Smooth muscle cell (in vitro differentiated cells): ENCODE data around the gene KLF7. TPM values are rescaled to one million over a fixed set of nuclear protein-coding genes. Genes with fewer than 3 reads are reported as not detected.
"Not testable (repeated sequence)": the region's sequence is repeated elsewhere in the genome, so short reads cannot be mapped to it uniquely, and the experiment has no call there.

Experiments used
- DNase-seq: peaks from one replicate; lab custom pipeline; 2025; ENCODE audit not compliant: unreplicated experiment; lab: John Stamatoyannopoulos, UW
- H2AFZ ChIP-seq: fragments of 200-600 bp; sonication (generic); 2 replicates; pipeline ENCODE4 v1.6.0; 2016; ENCODE audit warnings: antibody characterized with exemption, low read depth, mild to moderate bottlenecking
- H3F3A ChIP-seq: fragments of 200-600 bp; sonication (generic); 2 replicates; pipeline ENCODE4 v1.6.0; 2017; ENCODE audit warnings: antibody characterized with exemption, low read depth
- H3K27ac ChIP-seq: fragments of 200-600 bp; sonication (generic); 2 replicates; pipeline ENCODE4 v1.5.1; 2016; ENCODE audit warnings: low read depth, mild to moderate bottlenecking
- H3K27me3 ChIP-seq: fragments of 200-600 bp; sonication (generic); 2 replicates; pipeline ENCODE4 v1.6.1; 2016; ENCODE audit warnings: low read depth, mild to moderate bottlenecking
- H3K36me3 ChIP-seq: fragments of 200-600 bp; sonication (generic); 2 replicates; pipeline ENCODE4 v1.5.1; 2016; ENCODE audit warnings: low read depth
- H3K4me1 ChIP-seq: fragments of 200-600 bp; sonication (generic); 2 replicates; pipeline ENCODE4 v1.5.1; 2016; ENCODE audit warnings: low read depth
- H3K4me2 ChIP-seq: fragments of 200-600 bp; sonication (generic); 2 replicates; pipeline ENCODE4 v1.6.0; 2016; ENCODE audit warnings: mild to moderate bottlenecking
- H3K4me3 ChIP-seq: fragments of 200-600 bp; sonication (generic); 2 replicates; pipeline ENCODE4 v1.5.1; 2016; ENCODE audit warnings: mild to moderate bottlenecking
- H3K79me2 ChIP-seq: fragments of 200-600 bp; sonication (generic); 2 replicates; pipeline ENCODE4 v1.6.0; 2016; ENCODE audit warnings: low read depth, mild to moderate bottlenecking
- H3K9ac ChIP-seq: fragments of 200-600 bp; sonication (generic); 2 replicates; pipeline ENCODE4 v1.6.0; 2016; ENCODE audit warnings: low read depth
- H3K9me3 ChIP-seq: fragments of 200-600 bp; sonication (generic); replicated peaks from 2 replicates; pipeline ENCODE4 v1.5.1; 2016; ENCODE audit warnings: low read depth
- H4K20me1 ChIP-seq: fragments of 200-600 bp; sonication (generic); 2 replicates; pipeline ENCODE4 v1.6.0; 2016; ENCODE audit warnings: low read depth
- CTCF ChIP-seq: fragments of 200-600 bp; sonication (generic); IDR thresholded peaks from 2 replicates; pipeline ENCODE4 v1.5.1; 2017; ENCODE audit warnings: borderline replicate concordance, mild to moderate bottlenecking, antibody characterized with exemption; ENCODE audit not compliant: insufficient read depth, poor library complexity, severe bottlenecking
- WGBS: methylation state at CpG from one replicate; pipeline ENCODE4 v1.1.7; 2016; ENCODE audit warnings: low lambda C conversion rate; 5-methylcytosine and 5-hydroxymethylcytosine counted together
- polyA plus RNA-seq: library from polyadenylated mRNA; unstranded; fragments of >200 nt; fragmentation: Nextera tagmentation; extraction: Ambion mirVana; gene quantifications from 2 replicates; pipeline ENCODE4 v1.2.1, GENCODE V29; 2016
- total RNA-seq: library from RNA; depleted of rRNA; stranded (reverse); fragments of >200 nt; gene quantifications from 2 replicates; pipeline ENCODE4 v1.2.3, GENCODE V29; 2014

The KLF7 gene
- total and polyA plus RNA-seq, 2 experiments from 2014 or later: 12.7 to 27.6 TPM

GRCh38 chr2:207039225-207039624, 126.5 kb downstream of the KLF7 start:
- TF ChIP-seq CTCF: no peak
- no peak for DNase-seq
- H2AFZ ChIP-seq: no peak overlapping the region
- no peaks in the 10 kb centered on the region for H3K9me3 ChIP-seq
- H3K27me3 ChIP-seq: no peaks in the 10 kb centered on the region
- no peak overlapping the region for H3K4me2 ChIP-seq
- H4K20me1 ChIP-seq: no peaks in the 10 kb centered on the region
- peaks cover 27% of the 10 kb centered on the region for H3K4me1 ChIP-seq
- WGBS: 83% methylated on average over 4 of the region's 4 CpGs
- no peaks in the 10 kb centered on the region for H3F3A ChIP-seq
- H3K27ac ChIP-seq: no peak overlapping the region
- H3K9ac ChIP-seq: no peak overlapping the region
- no peaks in the 10 kb centered on the region for H3K79me2 ChIP-seq
- H3K36me3 ChIP-seq: no peaks in the 10 kb centered on the region
- no peak overlapping the region for H3K4me3 ChIP-seq

- Histone ChIP-seq H4K20me1 (no peaks in the 10 kb centered on the region), H3K9me3 (no peaks in the 10 kb centered on the region), H3K4me1 (peaks cover 27% of the 10 kb centered on the region), H3F3A (no peaks in the 10 kb centered on the region), H3K4me3 (no peak overlapping the region), H3K27ac (no peak overlapping the region), H3K9ac (no peak overlapping the region), H3K4me2 (no peak overlapping the region), H3K36me3 (no peaks in the 10 kb centered on the region), H2AFZ (no peak overlapping the region), H3K79me2 (no peaks in the 10 kb centered on the region), H3K27me3 (no peaks in the 10 kb centered on the region)
- no peak for TF ChIP-seq CTCF
- DNase-seq: no peak
- WGBS: 94% methylated on average over 2 of the region's 2 CpGs
Observed at GRCh38 chr2:207038299-207038698, 127.4 kb downstream of the KLF7 start.

- H3K27me3 ChIP-seq: no peaks in the 10 kb centered on the region
- no peak for DNase-seq
- H3K9ac ChIP-seq: no peak overlapping the region
- no peaks in the 10 kb centered on the region for H3K36me3 ChIP-seq
- no peak overlapping the region for H3K4me3 ChIP-seq
- no peaks in the 10 kb centered on the region for H3K9me3 ChIP-seq
- no peak overlapping the region for H3K4me2 ChIP-seq
- no peak overlapping the region for H3K27ac ChIP-seq
- no peaks in the 10 kb centered on the region for H3K79me2 ChIP-seq
- H2AFZ ChIP-seq: no peak overlapping the region
- no peaks in the 10 kb centered on the region for H4K20me1 ChIP-seq
- 68% methylated on average over 7 of the region's 7 CpGs for WGBS
- TF ChIP-seq CTCF: no peak
- H3K4me1 ChIP-seq: peaks cover 27% of the 10 kb centered on the region
- no peaks in the 10 kb centered on the region for H3F3A ChIP-seq
Observed at GRCh38 chr2:207037896-207038295, 127.9 kb downstream of the KLF7 start.

GRCh38 chr2:207037023-207037422, 128.7 kb downstream of the KLF7 start:
- not testable (repeated sequence) for H3K27me3 ChIP-seq, H4K20me1 ChIP-seq, H3K9ac ChIP-seq, H2AFZ ChIP-seq, H3K9me3 ChIP-seq, H3K27ac ChIP-seq, H3K4me3 ChIP-seq, H3K79me2 ChIP-seq, H3K4me2 ChIP-seq, H3K36me3 ChIP-seq, H3F3A ChIP-seq, DNase-seq
- 18% methylated on average over 4 of the region's 8 CpGs for WGBS
- H3K4me1 ChIP-seq: peaks cover 25% of the 10 kb centered on the region
